ENCODE results near the gene ZNF222.
A peak's percentile ranks its signal among the peaks of the same experiment; 100 is the strongest.

The ZNF222 gene

GRCh38 chr19:44055870-44056269 lies 30.7 kb downstream of the ZNF222 start:
- DNase-seq (ENCODE audit: low spot score), result no peak

GRCh38 chr19:44059229-44059628 lies 34.0 kb downstream of the ZNF222 start:
- DNase-seq (ENCODE audit: low spot score), result no peak

- DNase-seq (ENCODE audit: low spot score), result no peak
Measured at GRCh38 chr19:44061038-44061437, 35.9 kb downstream of the ZNF222 start.

GRCh38 chr19:44066305-44066704 lies 41.1 kb downstream of the ZNF222 start:
- no peak for DNase-seq (ENCODE audit: low spot score)

GRCh38 chr19:44069415-44069814 lies 44.2 kb downstream of the ZNF222 start:
- DNase-seq (ENCODE audit: low spot score), result no peak

GRCh38 chr19:44071824-44072542 lies 46.8 kb downstream of the ZNF222 start, which contains the start of gene ZNF284:
TSS of gene ZNF284 (plus strand) at chr19:44072159. CDS start at chr19:44076390, 4,231 bp downstream.
- peak; percentile 84 for DNase-seq (ENCODE audit: low spot score)

- no peak for DNase-seq (ENCODE audit: low spot score)
Measured at GRCh38 chr19:44072543-44073401, 47.6 kb downstream of the ZNF222 start.

GRCh38 chr19:44076325-44076724 lies 51.1 kb downstream of the ZNF222 start:
- no peak for DNase-seq (ENCODE audit: low spot score)
